Measurements from ENCODE around the gene BORCS5.

GRCh38 chr12:12499909-12500604, 143.2 kb downstream of the BORCS5 start:
- TF ChIP-seq CTCF (IDR thresholded peaks at IDR 0.05) (no peak), EZH2phosphoT487 (IDR thresholded peaks at IDR 0.05) (no peak), EZH2 (IDR thresholded peaks at IDR 0.05) (no peak)

All from neural progenitor cell (in vitro differentiated cells).